Mucosa of gallbladder (tissue), 1 donor: ENCODE data around the gene PDZD2. TPM values are rescaled to one million over a fixed set of nuclear protein-coding genes. Genes with fewer than 3 reads are reported as not detected.

Experiments used
- DNase-seq: peaks from one replicate; pipeline ENCODE4 v3.0.0-alpha.2; 2020; ENCODE audit warnings: low spot score
- total RNA-seq: library from RNA; stranded (reverse); gene quantifications from one replicate; pipeline ENCODE4 v1.2.1, GENCODE V29; 2021
- donor health status: DM: no; HTN: no; CAD: no.

Gene PDZD2
- total RNA-seq, 1 donor from 2014 or later: 2.7 TPM

- DNase-seq: no peak
Observed at GRCh38 chr5:31638345-31638744, 586 bp upstream of the PDZD2 start.

- DNase-seq: no peak
Observed at GRCh38 chr5:31639481-31640411, 815 bp downstream of the PDZD2 start.

- no peak for DNase-seq
Observed at GRCh38 chr5:31640573-31640972, 1.6 kb downstream of the PDZD2 start.

- no peak for DNase-seq
Observed at GRCh38 chr5:31641059-31641458, 2.1 kb downstream of the PDZD2 start.

- DNase-seq: no peak
Observed at GRCh38 chr5:31641575-31641974, 2.6 kb downstream of the PDZD2 start.

- DNase-seq: no peak
Observed at GRCh38 chr5:31645420-31646081, 6.6 kb downstream of the PDZD2 start.

- DNase-seq: no peak
Observed at GRCh38 chr5:31648326-31648725, 9.4 kb downstream of the PDZD2 start.

GRCh38 chr5:31651241-31651640 lies 12.3 kb downstream of the PDZD2 start:
- DNase-seq: no peak

- DNase-seq: no peak
Observed at GRCh38 chr5:31655491-31655890, 16.6 kb downstream of the PDZD2 start.

- DNase-seq: no peak
Observed at GRCh38 chr5:31656806-31657205, 17.9 kb downstream of the PDZD2 start.

- DNase-seq: no peak
Observed at GRCh38 chr5:31657315-31657979, 18.5 kb downstream of the PDZD2 start.

GRCh38 chr5:31661257-31661656 lies 22.3 kb downstream of the PDZD2 start:
- no peak for DNase-seq

- DNase-seq: no peak
Observed at GRCh38 chr5:31663519-31663918, 24.6 kb downstream of the PDZD2 start.

GRCh38 chr5:31664566-31664965 lies 25.6 kb downstream of the PDZD2 start:
- no peak for DNase-seq

GRCh38 chr5:31671339-31671741 lies 32.4 kb downstream of the PDZD2 start:
- no peak for DNase-seq

- no peak for DNase-seq
Observed at GRCh38 chr5:31674371-31674951, 35.5 kb downstream of the PDZD2 start.

GRCh38 chr5:31675472-31675871 lies 36.5 kb downstream of the PDZD2 start:
- no peak for DNase-seq

GRCh38 chr5:31678180-31678579 lies 39.2 kb downstream of the PDZD2 start:
- DNase-seq: no peak

GRCh38 chr5:31680528-31680927 lies 41.6 kb downstream of the PDZD2 start:
- DNase-seq: no peak

- no peak for DNase-seq
Observed at GRCh38 chr5:31682025-31682424, 43.1 kb downstream of the PDZD2 start.

GRCh38 chr5:31682851-31683250 lies 43.9 kb downstream of the PDZD2 start:
- DNase-seq: no peak

- DNase-seq: no peak
Observed at GRCh38 chr5:31688515-31689092, 49.7 kb downstream of the PDZD2 start.
